ENCODE data around the gene HEBP1.

DNA sequence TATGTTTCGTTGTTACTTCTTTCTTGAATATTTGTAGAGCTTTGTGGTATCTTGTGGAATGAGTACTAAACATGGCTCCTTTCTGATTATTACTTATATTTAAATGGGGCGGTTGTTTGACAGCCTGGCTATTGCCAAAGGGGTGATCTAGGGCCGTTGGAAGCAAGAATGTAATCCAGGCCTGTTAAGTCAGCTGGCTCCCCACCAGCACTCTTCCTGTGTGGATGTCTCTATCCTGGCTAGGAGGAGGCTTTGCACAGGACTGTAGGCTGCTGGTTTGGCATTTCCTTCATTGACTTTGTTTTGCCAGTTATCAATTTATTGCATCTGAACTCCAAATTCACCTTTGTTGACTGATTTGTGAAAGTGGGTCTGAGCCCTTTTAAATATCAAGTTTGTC, 49.8 kb upstream of the HEBP1 start:
- TF ChIP-seq SUZ12 (IDR thresholded peaks at IDR 0.05) (no peak), FOXA1 (IDR thresholded peaks at IDR 0.05) (no peak), PKNOX1 (IDR thresholded peaks at IDR 0.05) (no peak), TARDBP (IDR thresholded peaks at IDR 0.05) (no peak), HDGF (IDR thresholded peaks at IDR 0.05; ENCODE audit: borderline replicate concordance) (no peak), ZNF384 (IDR thresholded peaks at IDR 0.05) (no peak), FOXM1 (IDR thresholded peaks at IDR 0.05; ENCODE audit: borderline replicate concordance) (no peak)
